GM21381 (cell line): Measurements from ENCODE around the gene RAD23A.
A peak's percentile ranks its signal among the peaks of the same experiment; 100 is the strongest.
"Not testable (repeated sequence)": the region's sequence is repeated elsewhere in the genome, so short reads cannot be mapped to it uniquely, and the experiment has no call there.

Experiments
- ATAC-seq: cut with Tn5 transposase; IDR thresholded peaks from one replicate; pipeline ENCODE4 v1.9.1; 2021; ENCODE audit warnings: mild to moderate bottlenecking, moderate library complexity; ENCODE audit not compliant: unreplicated experiment

RAD23A gene

GRCh38 chr19:12945479-12946091, at the start of gene RAD23A:
RAD23A (plus strand) TSS chr19:12945862; CDS start chr19:12945949, 87 bp downstream.
- ATAC-seq = peak; percentile 78

GRCh38 chr19:12896460-12896859, 49.2 kb upstream of the RAD23A start:
- ATAC-seq = no peak

DNA sequence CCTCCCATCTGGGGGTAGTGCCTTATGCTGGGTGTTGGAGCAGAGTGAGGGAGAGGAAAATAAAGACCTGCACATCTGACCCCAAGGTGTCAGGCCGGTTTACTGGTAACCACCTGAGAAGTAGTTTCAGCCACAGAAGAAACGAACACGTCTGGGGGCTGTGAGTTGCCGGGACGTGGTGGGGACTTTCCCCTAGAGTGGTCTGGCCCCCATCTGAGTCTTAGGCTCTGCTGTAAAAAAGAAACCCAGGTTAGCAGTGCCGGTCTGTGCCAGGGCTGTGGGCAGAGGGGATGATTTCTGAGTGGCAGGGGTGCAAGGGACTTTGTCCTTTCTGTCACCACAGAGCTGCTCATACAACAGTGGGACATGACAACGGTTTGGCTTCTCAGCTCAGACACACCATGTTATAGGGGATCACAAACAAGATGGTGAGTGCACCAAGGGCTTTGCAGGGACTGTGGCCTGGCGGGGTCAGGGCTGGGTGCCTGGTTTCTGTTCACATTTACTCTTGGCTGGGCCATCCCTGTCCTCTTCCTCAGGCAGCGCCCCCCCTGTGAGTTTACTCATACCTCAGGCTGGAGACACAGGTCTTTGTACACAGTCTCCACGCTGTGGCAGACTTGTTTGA, 45.7 kb upstream of the RAD23A start:
- ATAC-seq = peak; percentile 82

DNA sequence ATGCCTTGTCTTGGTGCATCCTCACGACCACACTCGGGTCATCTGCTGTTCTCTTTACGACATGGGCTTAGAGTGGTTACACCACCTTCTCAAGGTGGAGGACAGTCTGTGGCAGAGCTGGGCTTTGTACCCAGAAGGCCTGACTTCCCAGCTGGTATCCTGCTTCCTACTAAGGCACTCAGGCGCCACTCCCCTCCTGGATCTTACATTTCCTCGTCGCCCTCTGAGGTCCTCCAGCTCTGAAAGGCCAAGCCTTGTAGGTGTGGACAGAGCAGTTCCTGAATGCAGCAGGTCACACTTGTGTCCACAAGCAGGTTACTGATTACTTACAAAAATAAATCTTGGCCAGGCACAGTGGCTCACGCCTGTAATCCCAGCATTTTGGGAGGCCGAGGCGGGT, 38.5 kb upstream of the RAD23A start:
- no peak for ATAC-seq

DNA sequence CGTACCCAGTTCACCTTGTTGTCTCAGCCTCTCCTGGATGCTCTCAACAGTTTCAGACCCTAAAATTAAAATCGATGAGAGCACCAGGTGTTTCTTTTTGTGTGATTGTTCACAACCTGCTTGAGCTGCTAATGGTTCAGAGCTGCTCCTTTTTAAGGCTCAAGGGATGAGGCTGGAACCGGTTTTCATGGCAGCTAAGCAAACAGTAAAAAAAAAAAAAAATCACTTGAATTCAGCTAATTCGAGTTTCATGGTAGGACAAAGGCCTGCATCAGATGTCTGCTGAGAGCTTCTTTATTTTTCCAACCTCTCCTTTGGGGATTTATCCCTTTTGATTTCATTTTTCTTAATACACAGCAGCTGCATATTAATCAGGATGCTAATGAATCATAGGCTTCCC, 33.1 kb upstream of the RAD23A start:
- ATAC-seq = no peak

DNA sequence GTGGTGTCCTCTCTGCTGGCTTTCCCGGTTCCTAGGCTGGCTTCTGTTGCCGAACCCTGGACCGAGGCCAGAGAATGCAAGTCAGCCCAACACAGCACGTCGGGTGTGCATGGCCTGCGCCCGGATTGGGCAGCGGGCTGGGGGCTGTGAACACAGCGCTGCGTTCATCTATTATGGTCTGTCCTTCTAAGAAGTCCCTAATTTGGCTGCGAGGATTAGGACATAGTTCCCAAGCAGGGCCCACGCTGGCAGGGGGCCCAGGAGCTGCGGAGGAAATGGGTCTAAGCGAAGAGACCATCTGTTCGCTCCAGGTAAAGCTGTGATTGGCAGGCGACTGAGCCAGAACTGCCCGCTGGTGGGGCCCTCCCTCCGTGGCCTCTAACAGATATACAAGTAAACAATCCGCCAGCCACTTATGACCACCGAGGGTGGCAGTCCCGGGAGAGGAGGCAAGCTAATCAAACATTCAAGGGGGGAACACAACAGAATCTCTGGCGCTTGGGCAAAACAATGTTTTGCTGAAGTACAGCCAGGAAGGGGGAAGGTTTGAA, 32.6 kb upstream of the RAD23A start:
- ATAC-seq = no peak

GRCh38 chr19:12913851-12914690, 31.6 kb upstream of the RAD23A start:
- no peak for ATAC-seq

DNA sequence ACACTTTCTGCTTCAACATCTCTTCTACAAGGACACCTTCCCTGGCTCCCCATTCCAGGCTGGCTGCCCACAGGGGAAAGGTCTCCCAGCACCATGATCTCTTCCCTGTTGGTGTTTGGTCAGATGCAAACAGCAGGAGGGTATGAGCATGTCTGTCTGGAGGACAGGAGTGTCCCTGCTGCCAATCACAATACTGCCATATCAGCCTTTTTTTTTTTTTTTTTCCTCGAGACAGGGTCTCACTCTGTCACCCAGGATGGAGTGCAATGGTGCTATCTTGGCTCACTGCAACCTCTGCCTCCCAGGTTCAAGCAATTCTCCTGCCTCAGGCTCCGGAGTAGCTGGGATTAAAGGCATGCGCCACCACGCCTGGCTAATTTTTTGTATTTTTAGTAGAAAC, 29.8 kb upstream of the RAD23A start:
- ATAC-seq = not testable (repeated sequence)

DNA sequence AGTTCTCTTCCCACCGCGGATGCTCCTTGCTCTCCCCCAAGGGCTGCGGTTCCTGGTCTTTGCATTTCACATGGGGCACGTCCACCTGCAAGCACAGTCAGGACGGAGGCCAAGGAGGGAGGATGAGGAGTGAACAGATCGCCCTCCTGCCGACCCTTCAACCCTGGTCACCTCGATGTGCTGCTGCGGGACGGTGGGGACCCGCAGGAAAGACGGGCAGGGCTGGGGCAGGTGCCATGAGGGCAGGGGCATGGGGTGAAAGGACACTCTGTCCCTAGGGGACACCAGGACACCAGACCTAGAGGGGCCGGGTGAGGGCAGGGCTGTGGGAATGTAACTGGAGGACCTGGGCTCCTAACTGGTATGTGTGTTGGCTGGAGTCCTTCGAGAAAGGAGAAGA, 27.4 kb upstream of the RAD23A start:
- ATAC-seq = no peak

DNA sequence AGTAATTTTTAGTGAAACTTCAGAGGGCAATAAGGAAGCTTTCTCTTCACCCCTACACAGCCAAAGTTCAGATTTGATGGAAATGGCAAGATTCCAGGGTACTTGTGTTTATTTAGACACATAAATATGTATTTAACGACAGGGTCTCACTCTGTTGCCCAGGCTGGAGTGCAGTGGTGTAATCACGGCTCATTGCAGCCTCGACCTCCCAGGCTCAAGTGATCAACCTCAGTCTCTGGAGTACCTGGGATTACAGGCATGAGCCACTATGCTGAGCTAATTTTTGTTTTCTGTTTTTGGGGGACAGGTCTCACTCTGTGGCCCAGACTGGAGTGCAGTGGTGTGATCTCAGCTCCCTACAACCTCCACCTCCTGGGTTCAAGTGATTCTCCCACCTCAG, 24.6 kb upstream of the RAD23A start:
- no peak for ATAC-seq

DNA sequence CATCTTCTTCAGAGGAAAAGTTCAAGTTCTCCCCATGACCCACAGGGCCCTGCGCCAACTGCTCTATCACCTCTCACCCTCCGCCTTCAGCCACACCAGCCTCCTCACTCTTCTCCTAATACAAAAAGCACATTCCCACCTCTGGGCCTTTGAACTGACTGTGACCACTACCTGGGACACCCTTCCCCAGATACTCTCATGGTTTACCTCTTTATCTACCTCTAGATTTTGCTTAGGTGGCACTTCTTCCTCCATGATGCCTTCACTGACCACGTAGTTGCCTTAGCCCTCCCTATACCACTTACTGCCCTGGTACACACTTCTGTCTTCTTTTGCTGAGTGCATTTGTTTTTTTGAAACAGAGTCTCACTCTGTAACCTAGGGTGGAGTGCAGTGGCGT, 22.7 kb upstream of the RAD23A start:
- ATAC-seq = no peak

DNA sequence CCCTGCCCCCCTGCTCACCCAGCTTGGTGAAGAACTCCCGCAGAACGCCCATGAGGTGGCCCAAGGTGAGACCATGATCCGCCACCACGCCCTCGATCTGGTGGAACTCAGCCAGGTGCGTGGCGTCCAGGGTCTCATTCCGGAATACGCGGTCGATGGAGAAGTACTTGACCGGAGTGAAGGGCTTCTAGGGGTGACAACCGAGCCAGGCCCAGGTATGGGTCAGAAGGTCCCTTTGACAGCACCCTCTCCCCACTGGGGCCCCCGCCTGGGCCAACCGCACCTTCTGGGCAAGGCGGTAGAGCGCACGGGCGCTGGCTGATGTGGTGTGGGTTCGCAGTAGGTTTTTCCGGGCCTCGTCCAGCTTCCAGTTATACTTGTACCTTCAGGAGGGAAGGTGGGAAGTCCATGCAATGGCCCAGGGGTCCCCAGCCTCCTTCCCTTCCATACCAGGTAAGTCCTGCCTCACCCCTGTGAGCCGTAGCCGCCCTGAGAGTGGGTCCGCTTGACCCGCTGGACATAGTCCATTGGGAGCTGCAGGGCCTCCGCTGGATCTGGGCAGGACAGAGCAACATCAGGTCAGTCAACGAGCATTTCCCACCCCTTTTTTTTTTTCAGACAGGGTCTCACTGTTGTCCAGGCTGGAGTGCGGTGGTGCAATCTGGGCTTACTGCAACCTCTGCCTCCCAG, 20.9 kb upstream of the RAD23A start:
- ATAC-seq = no peak

DNA sequence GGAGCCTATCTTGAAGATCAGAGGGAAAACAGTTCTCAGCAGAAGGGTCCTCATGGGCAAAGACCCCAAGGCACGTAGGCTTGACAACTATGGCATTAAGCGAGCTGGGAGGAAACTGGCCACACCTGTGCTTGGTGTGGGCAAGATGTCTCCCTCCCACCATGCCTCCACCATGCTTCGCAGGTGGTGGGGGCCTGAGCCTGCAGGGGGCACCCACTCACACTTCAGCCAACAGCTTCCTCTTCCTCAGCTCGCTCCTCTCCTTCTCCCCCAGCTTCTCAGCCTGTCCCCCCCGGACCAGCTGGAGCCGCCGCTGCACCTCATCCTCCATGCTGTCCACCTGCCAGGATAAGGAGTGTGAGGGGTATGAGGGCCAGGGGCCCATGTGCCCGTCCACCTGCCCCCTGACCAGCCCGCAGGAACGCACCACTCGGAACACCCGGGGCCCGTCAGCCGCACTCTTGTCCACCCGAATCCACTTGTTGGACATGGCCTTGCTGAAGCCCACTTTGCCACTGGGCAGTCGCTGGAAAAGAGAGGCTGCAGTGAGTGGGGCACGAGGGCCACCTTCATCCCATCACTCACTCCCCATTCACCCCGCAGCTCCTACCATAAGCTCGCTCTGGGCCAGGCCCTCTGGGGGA, 15.5 kb upstream of the RAD23A start:
- no peak for ATAC-seq

DNA sequence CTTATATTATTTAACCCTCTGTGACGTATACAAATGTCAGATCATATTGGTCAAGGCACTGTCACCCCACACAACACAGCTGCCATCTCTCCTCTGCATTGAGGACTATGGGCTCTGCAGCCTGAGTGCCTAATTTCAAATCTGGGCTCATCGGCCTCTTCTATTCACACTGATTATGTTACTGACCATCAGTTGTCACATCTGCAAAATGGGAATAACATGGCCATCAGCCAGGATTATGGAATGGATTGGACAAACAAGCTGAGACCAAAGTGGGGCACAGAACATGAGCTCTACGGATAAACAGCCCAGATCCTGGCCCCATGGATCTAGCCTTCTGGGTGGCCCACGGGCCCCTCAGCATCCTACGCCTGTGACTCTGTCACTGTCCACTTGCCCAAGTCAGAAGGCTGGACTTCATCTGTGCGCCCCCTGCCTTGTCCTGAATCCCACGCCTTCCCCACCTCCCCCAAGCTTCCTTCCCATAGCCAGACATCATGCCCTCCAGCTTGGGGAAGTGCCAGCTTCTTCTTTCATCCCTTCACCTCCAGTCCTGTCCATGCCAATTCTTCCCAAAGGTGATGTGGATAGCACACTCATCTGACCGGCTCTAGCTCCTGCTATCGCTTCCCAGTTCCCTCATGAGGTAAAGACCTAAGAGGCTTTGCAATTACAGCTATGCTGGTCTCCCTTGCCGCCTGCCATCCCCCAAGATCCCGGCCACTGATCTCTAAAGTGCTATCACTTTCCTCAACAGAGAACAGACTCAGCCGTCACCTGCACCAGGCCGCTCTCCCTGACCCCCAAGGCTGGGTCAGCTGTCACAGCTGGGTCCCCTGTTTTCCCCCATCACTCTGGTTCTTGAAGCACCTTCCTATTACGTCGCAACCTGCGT, 13.0 kb upstream of the RAD23A start:
- no peak for ATAC-seq

DNA sequence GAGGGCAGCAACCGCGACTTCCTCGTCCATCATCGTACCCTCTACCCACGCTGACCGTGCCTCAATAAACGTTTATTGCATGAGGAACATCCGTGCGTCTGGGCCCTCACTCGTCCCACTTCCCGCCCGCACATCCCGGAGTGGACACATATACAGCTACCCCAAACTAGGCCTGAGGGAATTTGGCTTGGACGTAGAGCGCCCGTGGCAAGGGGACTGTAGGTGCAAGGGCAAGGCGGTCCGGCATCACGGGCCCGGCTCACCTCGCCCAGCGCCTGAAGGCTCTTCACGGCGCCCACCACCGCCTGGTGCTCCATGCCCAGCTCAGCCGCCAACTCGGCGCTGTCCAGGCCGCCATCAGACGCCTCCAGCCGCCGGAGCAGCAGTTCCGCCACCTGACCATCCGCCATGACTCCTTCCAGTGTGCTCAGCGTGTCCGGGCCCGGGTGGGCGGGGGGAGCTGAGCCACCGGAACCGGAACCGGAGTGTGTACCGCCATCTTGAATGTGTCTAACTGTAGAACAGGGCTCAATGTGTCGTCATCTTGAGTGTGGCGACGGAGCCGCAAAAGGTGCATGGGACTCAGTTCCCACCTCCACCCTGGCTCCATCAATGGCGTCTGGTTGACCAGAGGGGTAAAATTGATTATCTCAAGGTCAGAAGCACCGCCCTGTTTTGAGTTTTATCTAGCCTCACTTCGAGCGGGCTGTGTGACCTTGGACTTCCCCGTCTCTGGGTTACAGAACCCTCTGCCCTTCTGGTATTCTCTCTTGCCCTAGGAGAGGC, 12.2 kb upstream of the RAD23A start, which contains the start of gene FARSA:
TSS of gene FARSA (minus strand) at position 425 of the 786 bp plus-strand sequence. CDS start at position 410, 15 bp downstream.
- ATAC-seq = peak; percentile 40

GRCh38 chr19:12935071-12935470, 10.6 kb upstream of the RAD23A start:
- no peak for ATAC-seq

DNA sequence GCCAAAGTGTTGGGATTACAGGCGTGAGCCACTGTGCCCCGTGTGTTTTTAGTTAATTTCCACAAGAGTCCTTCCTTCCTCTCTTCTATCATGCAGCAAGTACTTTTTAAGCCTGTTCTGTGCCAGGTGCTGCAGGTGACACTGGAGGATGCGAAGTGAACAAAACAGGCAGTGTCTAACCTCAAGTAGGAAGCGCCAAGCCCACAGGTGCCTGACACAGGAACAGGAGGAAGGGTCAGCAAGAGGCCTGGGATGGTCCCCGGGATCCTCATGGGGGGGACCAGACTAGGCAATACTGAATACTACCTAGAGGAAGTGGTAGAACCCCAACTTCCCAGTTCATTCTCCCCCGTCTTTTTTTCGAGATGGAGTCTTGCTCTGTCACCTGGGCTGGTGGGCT, 9.1 kb upstream of the RAD23A start:
- no peak for ATAC-seq

GRCh38 chr19:12937093-12937926, 8.4 kb upstream of the RAD23A start:
- ATAC-seq = no peak
